Right atrium auricular region (tissue), 2 donors: ENCODE results near the gene DNAH8. TPM values are rescaled to one million over a fixed set of nuclear protein-coding genes. Genes with fewer than 3 reads are reported as not detected.

ENCODE experiments used
- DNase-seq: peaks from one replicate; pipeline ENCODE4 v3.0.0-alpha.2; 2019; ENCODE audit warnings: low spot score
- H3K27ac ChIP-seq, 2 donors: fragments of 200-600 bp; sonication (generic); 1 replicate in 1 of 2; 2 replicates in 1 of 2; pipeline ENCODE4 v1.5.1; 2016 to 2019
- H3K27me3 ChIP-seq, 2 donors: fragments of 200-600 bp; sonication (generic); one replicate each; pipeline versions ENCODE4 v1.5.1 to v1.6.0; 2017 to 2019
- H3K36me3 ChIP-seq: fragments of 200-600 bp; sonication (generic); one replicate; pipeline ENCODE4 v1.5.1; 2016
- H3K4me1 ChIP-seq, 2 donors: fragments of 200-600 bp; sonication (generic); one replicate each; pipeline versions ENCODE4 v1.5.1 to v1.6.0; 2017 to 2019
- H3K4me3 ChIP-seq, 2 donors: fragments of 200-600 bp; sonication (generic); 1 replicate in 1 of 2; 2 replicates in 1 of 2; pipeline ENCODE4 v1.5.1; 2017 to 2019; ENCODE audit warnings: mild to moderate bottlenecking in 1 of 2, moderate library complexity in 1 of 2
- H3K9me3 ChIP-seq, 2 donors: fragments of 200-600 bp; sonication (generic); one replicate each; pipeline ENCODE4 v1.5.1; 2019
- total RNA-seq, 2 donors: library from RNA; depleted of rRNA; stranded (reverse); fragments of >200 nt; gene quantifications; one replicate each; pipeline ENCODE4 v1.1.0, GENCODE V29; 2016
- TF ChIP-seq, protein P1 (sequence below), 2 donors: fragments of 200-600 bp; sonication (generic); IDR thresholded peaks; one replicate each; pipeline ENCODE4 v1.5.1; 2019; ENCODE audit warnings: antibody characterized with exemption in 2 of 2

DNAH8 gene
- total RNA-seq, 2 donors from 2014 or later = 0.04 TPM; not detected in 1

GRCh38 chr6:38804358-38804757, 89.2 kb downstream of the DNAH8 start:
- TF ChIP-seq, protein P1, sequence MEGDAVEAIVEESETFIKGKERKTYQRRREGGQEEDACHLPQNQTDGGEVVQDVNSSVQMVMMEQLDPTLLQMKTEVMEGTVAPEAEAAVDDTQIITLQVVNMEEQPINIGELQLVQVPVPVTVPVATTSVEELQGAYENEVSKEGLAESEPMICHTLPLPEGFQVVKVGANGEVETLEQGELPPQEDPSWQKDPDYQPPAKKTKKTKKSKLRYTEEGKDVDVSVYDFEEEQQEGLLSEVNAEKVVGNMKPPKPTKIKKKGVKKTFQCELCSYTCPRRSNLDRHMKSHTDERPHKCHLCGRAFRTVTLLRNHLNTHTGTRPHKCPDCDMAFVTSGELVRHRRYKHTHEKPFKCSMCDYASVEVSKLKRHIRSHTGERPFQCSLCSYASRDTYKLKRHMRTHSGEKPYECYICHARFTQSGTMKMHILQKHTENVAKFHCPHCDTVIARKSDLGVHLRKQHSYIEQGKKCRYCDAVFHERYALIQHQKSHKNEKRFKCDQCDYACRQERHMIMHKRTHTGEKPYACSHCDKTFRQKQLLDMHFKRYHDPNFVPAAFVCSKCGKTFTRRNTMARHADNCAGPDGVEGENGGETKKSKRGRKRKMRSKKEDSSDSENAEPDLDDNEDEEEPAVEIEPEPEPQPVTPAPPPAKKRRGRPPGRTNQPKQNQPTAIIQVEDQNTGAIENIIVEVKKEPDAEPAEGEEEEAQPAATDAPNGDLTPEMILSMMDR (IDR thresholded peaks at IDR 0.05) = no peak
- H3K9me3 ChIP-seq = no peaks in the 10 kb centered on the region
- H3K4me1 ChIP-seq = no peaks in the 10 kb centered on the region
- DNase-seq = no peak
- no peak overlapping the region for H3K4me3 ChIP-seq
- H3K27me3 ChIP-seq = no peaks in the 10 kb centered on the region
- no peak overlapping the region for H3K27ac ChIP-seq
- H3K36me3 ChIP-seq = no peaks in the 10 kb centered on the region

- Histone ChIP-seq H3K27me3 (no peaks in the 10 kb centered on the region), H3K4me1 (no peaks in the 10 kb centered on the region), H3K36me3 (no peaks in the 10 kb centered on the region), H3K4me3 (no peak overlapping the region), H3K27ac (no peak overlapping the region), H3K9me3 (no peaks in the 10 kb centered on the region)
- TF ChIP-seq, protein P1 (IDR thresholded peaks at IDR 0.05) = no peak
- DNase-seq = no peak
These were observed 90.1 kb downstream of the DNAH8 start for GRCh38 chr6:38805127-38805655.

DNA sequence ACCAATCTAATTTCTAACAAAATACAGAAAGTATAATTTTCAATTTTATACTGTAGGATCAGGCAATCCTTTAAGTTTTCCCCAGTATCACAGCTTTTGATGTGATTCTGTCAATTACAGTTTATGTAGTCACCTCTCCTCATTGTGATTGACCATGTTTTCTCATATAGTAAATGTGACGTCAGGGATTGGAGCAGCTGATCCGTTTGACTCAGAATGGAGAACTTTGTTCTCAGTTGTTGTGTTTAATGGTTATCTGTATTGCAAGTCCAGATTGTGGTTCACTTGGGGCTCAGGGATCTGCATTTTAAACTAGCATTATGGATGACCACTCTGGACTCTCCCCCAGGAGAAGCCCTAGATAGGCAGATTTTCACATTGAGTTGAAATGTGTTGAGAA, 90.6 kb downstream of the DNAH8 start:
- H3K9me3 ChIP-seq = no peaks in the 10 kb centered on the region
- DNase-seq = no peak
- H3K4me3 ChIP-seq = no peak overlapping the region
- H3K27me3 ChIP-seq = no peaks in the 10 kb centered on the region
- no peaks in the 10 kb centered on the region for H3K36me3 ChIP-seq
- TF ChIP-seq, protein P1 (IDR thresholded peaks at IDR 0.05) = no peak
- no peaks in the 10 kb centered on the region for H3K4me1 ChIP-seq
- H3K27ac ChIP-seq = no peak overlapping the region

GRCh38 chr6:38806271-38806670, 91.2 kb downstream of the DNAH8 start:
- no peaks in the 10 kb centered on the region for H3K4me1 ChIP-seq
- H3K9me3 ChIP-seq = no peaks in the 10 kb centered on the region
- no peaks in the 10 kb centered on the region for H3K36me3 ChIP-seq
- H3K27ac ChIP-seq = no peak overlapping the region
- no peaks in the 10 kb centered on the region for H3K27me3 ChIP-seq
- no peak overlapping the region for H3K4me3 ChIP-seq
- TF ChIP-seq, protein P1 (IDR thresholded peaks at IDR 0.05) = no peak
- no peak for DNase-seq

DNA sequence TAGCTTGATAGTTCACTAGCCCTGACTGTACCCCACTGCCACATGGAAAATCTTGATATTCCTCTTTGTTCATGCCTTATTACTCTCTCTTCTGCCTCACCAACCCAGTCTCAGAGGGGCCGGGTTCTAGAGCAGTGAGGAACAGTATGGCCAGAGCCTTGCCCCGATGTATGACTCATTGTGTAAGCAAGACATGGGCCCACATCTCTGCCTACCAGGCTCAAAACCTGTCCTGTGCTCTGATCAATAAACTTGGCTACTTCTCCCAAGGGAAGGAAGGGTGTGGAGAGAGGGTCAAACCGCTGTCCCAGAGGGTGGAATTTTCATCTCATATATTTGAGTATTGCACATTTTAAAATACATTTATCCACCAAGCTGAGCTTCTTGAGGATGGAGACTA, 91.7 kb downstream of the DNAH8 start:
- TF ChIP-seq, protein P1 (IDR thresholded peaks at IDR 0.05) = no peak
- Histone ChIP-seq H3K9me3 (no peaks in the 10 kb centered on the region), H3K27ac (no peak overlapping the region), H3K27me3 (no peaks in the 10 kb centered on the region), H3K4me3 (no peak overlapping the region), H3K36me3 (no peaks in the 10 kb centered on the region), H3K4me1 (no peaks in the 10 kb centered on the region)
- no peak for DNase-seq

DNA sequence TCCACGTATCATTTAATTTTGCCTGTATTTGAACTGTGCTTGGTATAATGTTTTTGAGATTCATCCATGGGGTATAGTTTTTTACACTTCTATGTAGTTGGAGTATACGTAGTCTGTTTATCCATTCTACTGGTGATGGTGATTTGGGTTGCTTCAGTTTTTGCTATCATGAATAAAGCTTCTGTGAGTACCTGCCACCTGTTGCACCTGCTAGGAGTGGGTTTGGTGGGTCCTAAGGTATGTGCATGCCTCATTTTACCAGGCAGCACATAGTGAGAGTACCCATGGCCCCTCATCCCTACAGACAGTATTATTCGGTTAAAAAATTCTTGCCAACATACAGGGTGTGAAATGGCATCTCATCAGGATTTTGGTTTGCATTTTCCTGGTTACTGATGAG, 92.9 kb downstream of the DNAH8 start:
- Histone ChIP-seq H3K9me3 (no peaks in the 10 kb centered on the region), H3K4me3 (no peak overlapping the region), H3K27ac (no peak overlapping the region), H3K4me1 (no peaks in the 10 kb centered on the region), H3K27me3 (no peaks in the 10 kb centered on the region), H3K36me3 (no peaks in the 10 kb centered on the region)
- no peak for DNase-seq
- TF ChIP-seq, protein P1 (IDR thresholded peaks at IDR 0.05) = no peak
